Pancreas (tissue), 10 donors: ENCODE data around the gene ZBBX. TPM values are rescaled to one million over a fixed set of nuclear protein-coding genes. Genes with fewer than 3 reads are reported as not detected.

Experiments used
- ATAC-seq, 4 donors: fragments of 200-7000 bp; cut with Tn5 transposase; one replicate each; pipeline versions ENCODE4 v1.8.0 to v1.9.1; 2020; ENCODE audit warnings: mild to moderate bottlenecking in 4 of 4, moderate library complexity in 4 of 4
- DNase-seq, 6 donors: peaks; one replicate each; pipeline ENCODE4 v3.0.0-alpha.2; 2020
- FAIRE-seq: peaks from 2 replicates; lab custom pipeline; 2012; peaks lifted over from hg19 to GRCh38; lab: Jason Lieb, UNC
- H3K27ac ChIP-seq, 4 donors: fragments of 200-600 bp; sonication (generic); 1 replicate in 3 of 4; 2 replicates in 1 of 4; pipeline versions ENCODE4 v1.5.0 to v1.8.0; 2020
- H3K27me3 ChIP-seq, 4 donors: fragments of 200-600 bp; one replicate each; pipeline ENCODE4 v1.8.0; 2021
- H3K36me3 ChIP-seq, 3 donors: fragments of 200-600 bp; sonication (generic) in 1 of 3; one replicate each; pipeline versions ENCODE4 v1.5.0 to v1.8.0; 2020 to 2021
- H3K4me1 ChIP-seq, 3 donors: fragments of 200-600 bp; one replicate each; pipeline ENCODE4 v1.8.0; 2021
- H3K4me3 ChIP-seq, 4 donors: fragments of 200-600 bp; sonication (generic) in 2 of 4; one replicate each; pipeline versions ENCODE4 v1.5.0 to v1.8.0; 2020 to 2021
- H3K9me3 ChIP-seq, 4 donors: fragments of 200-600 bp; one replicate each; pipeline ENCODE4 v1.8.0; 2021
- WGBS, 2 donors: extraction: QIAGEN DNeasy Blood & Tissue Kit; methylation state at CpG; one replicate each; pipeline ENCODE4 v1.1.7; 2013; 5-methylcytosine and 5-hydroxymethylcytosine counted together
- intact Hi-C, 3 donors: fragments of 100-400 bp; cut with DNase I; formaldehyde crosslinking; loops; one replicate each; pipeline versions ENCODE4 v1.11.1 to v1.14.2; 2022
- polyA plus RNA-seq, 2 donors: library from polyadenylated mRNA; stranded (reverse); fragments of 200-250 nt; gene quantifications; one replicate each; pipeline ENCODE4 v1.2.3, GENCODE V29; 2013
- total RNA-seq, 6 donors: library from RNA; stranded (reverse); fragmentation: NEBNext Ultra II Directional in 4 of 6; extraction: Animal tissue kit (Norgen Biotek cat#: 25700) in 4 of 6; gene quantifications; one replicate each; pipeline versions ENCODE4 v1.2.1 to v1.2.4, GENCODE V29; 2021 to 2023
- TF ChIP-seq, protein P1 (sequence below), 4 donors: fragments of 200-600 bp; sonication (generic) in 3 of 4; IDR thresholded peaks; one replicate each; pipeline versions ENCODE4 v1.5.0 to v1.8.0; 2021; ENCODE audit warnings: antibody characterized with exemption in 4 of 4
- donor health status: healthy with polysubstance abuse.
- donor health status: DM: no; HTN: no; CAD: no; lungs with moderate emphysema.
- donor health status: DM: no; HTN: no; CAD: no.
- donor health status: control.
- donor health status: control.
- donor health status: Bipolar disorder and iron deficiency.
- donor health status: DM: yes; HTN: yes; CAD: no.
- donor health status: DM: no; HTN: no; CAD: no.
- donor health status: DM: no; HTN: no; CAD: no.
- donor health status: DM: yes; HTN: yes; CAD: no.

Gene ZBBX
- total and polyA plus RNA-seq, 8 donors, result 0.26 TPM; not detected in 7

DNA sequence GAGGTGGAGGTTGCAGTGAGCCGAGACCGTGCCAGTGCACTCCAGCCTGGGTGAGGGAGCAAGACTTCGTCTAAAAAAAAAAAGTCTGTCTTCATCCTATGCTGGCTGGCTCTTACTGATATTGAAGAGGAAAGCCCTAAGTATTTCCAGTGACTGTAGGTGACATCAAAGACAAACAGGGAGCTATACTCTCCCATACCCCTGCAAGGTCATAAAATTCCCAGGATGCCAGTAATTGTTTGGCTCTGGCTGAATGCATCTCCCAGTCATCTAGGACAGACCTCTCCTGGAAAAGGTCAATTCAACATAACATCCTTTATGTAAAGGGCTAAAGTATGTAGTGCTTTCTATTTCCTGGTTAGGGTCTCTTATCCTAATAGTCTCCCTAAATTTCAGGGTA is 8.0 kb downstream of the ZBBX start:
- Histone ChIP-seq H3K4me1 (no peaks in the 10 kb centered on the region), H3K27ac (no peak overlapping the region), H3K36me3 (no peaks in the 10 kb centered on the region), H3K4me3 (no peak overlapping the region), H3K27me3 (no peaks in the 10 kb centered on the region), H3K9me3 (no peaks in the 10 kb centered on the region)
- TF ChIP-seq, protein P1, sequence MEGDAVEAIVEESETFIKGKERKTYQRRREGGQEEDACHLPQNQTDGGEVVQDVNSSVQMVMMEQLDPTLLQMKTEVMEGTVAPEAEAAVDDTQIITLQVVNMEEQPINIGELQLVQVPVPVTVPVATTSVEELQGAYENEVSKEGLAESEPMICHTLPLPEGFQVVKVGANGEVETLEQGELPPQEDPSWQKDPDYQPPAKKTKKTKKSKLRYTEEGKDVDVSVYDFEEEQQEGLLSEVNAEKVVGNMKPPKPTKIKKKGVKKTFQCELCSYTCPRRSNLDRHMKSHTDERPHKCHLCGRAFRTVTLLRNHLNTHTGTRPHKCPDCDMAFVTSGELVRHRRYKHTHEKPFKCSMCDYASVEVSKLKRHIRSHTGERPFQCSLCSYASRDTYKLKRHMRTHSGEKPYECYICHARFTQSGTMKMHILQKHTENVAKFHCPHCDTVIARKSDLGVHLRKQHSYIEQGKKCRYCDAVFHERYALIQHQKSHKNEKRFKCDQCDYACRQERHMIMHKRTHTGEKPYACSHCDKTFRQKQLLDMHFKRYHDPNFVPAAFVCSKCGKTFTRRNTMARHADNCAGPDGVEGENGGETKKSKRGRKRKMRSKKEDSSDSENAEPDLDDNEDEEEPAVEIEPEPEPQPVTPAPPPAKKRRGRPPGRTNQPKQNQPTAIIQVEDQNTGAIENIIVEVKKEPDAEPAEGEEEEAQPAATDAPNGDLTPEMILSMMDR (IDR thresholded peaks at IDR 0.05), result no peak
- WGBS, 2 donors, result 79 to 87% methylated on average over 3 of the region's 3 CpGs
- FAIRE-seq, result no peak
- ATAC-seq, result no peak
- no peak for DNase-seq
- intact Hi-C loops, result no loop called here

DNA sequence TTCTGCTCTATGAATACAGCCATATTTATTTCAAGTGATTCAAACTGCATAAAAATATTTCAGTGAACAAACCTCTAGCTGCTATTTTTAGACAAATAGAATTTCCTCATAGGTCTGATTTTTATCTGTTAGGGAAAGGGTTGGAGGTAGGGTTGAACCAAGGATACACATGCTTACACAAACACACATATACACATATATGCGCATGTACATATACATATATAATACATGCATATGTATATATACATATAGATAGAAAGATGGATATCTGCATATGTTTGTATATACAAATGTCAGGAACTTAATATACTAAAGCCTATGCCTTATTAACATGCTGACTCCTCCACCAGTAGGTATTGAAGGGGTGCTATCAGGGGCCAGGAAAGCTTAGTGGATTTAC is 18.1 kb downstream of the ZBBX start:
- DNase-seq, result no peak
- TF ChIP-seq, protein P1 (IDR thresholded peaks at IDR 0.05), result no peak
- FAIRE-seq, result no peak
- WGBS, 2 donors, result 97 to 100% methylated on average over 1 of the region's 1 CpG
- intact Hi-C loops, result no loop called here
- no peaks in the 10 kb centered on the region for H3K36me3 ChIP-seq
- H3K27ac ChIP-seq, result no peak overlapping the region
- no peak overlapping the region for H3K4me3 ChIP-seq
- no peaks in the 10 kb centered on the region for H3K27me3 ChIP-seq
- H3K4me1 ChIP-seq, result no peaks in the 10 kb centered on the region
- H3K9me3 ChIP-seq, result no peaks in the 10 kb centered on the region
- ATAC-seq, result no peak

DNA sequence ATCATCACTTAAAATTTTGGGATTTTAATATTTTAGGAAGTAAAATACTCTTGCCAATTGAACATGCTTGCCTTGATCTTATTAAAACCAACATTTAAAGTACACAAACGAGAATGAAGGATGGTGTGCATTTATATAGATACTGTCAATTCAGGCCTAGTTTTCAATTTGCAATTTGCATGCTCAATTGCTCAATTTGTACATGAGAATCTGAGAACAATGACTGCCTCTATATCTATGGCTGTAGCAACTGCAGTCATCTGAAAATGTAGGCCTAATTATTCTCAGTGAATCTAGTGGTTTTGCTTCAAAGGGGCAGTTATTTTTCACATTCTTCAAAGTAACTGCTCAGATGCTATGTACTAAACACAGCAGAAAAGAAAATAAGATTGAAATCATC is 18.8 kb downstream of the ZBBX start:
- WGBS, 2 donors, result 78 to 79% methylated on average over 1 of the region's 1 CpG
- ATAC-seq (no peak), DNase-seq (no peak), FAIRE-seq (no peak)
- Histone ChIP-seq H3K4me1 (no peaks in the 10 kb centered on the region), H3K9me3 (no peaks in the 10 kb centered on the region), H3K27me3 (no peaks in the 10 kb centered on the region), H3K27ac (no peak overlapping the region), H3K4me3 (no peak overlapping the region), H3K36me3 (no peaks in the 10 kb centered on the region)
- intact Hi-C loops, result no loop called here
- TF ChIP-seq, protein P1 (IDR thresholded peaks at IDR 0.05), result no peak

DNA sequence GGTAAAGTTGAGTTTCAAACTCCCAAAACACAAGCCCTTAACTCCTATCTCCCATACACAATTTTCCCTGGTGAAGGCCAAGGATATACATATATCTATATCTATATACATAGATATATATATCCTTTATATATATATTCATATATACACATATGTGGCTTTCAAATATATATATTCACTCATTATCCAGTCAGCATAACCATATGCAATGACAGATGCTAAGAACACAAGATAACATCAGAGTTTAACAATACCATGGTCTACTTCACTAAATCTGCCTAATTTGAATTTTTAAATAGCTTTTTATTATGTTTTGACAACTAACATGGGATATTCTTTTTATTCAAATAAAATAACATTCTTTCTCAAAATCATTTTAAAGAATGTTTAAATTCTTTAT is 24.7 kb downstream of the ZBBX start:
- H3K4me3 ChIP-seq, result no peak overlapping the region
- H3K27ac ChIP-seq, result no peak overlapping the region
- ATAC-seq, result no peak
- TF ChIP-seq, protein P1 (IDR thresholded peaks at IDR 0.05), result no peak
- no peak for FAIRE-seq
- no peaks in the 10 kb centered on the region for H3K9me3 ChIP-seq
- H3K4me1 ChIP-seq, result no peaks in the 10 kb centered on the region
- no peak for DNase-seq
- intact Hi-C loops, result no loop called here
- no peaks in the 10 kb centered on the region for H3K36me3 ChIP-seq
- H3K27me3 ChIP-seq, result peaks cover 0 to 5% (median 2%) of the 10 kb centered on the region in 4 donors

DNA sequence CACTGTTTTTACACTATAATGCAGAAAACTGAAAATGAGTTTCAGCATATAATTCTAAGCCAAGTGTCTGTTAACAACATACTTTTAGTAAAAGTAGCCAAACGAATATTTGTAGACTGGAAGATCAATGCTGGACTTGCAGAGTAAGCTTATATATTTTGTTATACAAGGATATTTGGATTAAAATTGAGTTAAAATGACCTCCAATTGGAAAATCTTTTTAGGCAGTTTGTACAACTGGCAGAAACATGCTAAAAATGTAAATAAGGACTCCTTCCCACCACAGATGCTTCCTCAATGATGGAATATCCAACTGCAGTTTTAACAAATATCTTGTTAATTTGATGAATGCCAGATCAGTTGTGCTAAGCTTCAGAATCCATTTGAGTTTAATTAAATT is 25.3 kb downstream of the ZBBX start:
- no peak for FAIRE-seq
- 48 to 53% methylated on average over 1 of the region's 1 CpG for WGBS, 2 donors

More for the DNA sequence above, 25.3 kb downstream of the ZBBX start:
- Histone ChIP-seq H3K4me3 (no peak overlapping the region), H3K9me3 (no peaks in the 10 kb centered on the region), H3K27me3 (peaks cover 0 to 5% (median 2%) of the 10 kb centered on the region in 4 donors), H3K4me1 (no peaks in the 10 kb centered on the region), H3K36me3 (no peaks in the 10 kb centered on the region), H3K27ac (no peak overlapping the region)
- intact Hi-C loops, result no loop called here
- TF ChIP-seq, protein P1 (IDR thresholded peaks at IDR 0.05), result no peak
- ATAC-seq, result no peak
- DNase-seq, result no peak
